ENCODE measurements around the gene MAP3K9. TPM values are rescaled to one million over a fixed set of nuclear protein-coding genes. Genes with fewer than 3 reads are reported as not detected.

Gene MAP3K9
- total and polyA plus RNA-seq, 2 donors (not counting 3 experiments of a cell fraction or from before 2014, with no cell fraction given): 0.06 to 0.11 TPM

DNA sequence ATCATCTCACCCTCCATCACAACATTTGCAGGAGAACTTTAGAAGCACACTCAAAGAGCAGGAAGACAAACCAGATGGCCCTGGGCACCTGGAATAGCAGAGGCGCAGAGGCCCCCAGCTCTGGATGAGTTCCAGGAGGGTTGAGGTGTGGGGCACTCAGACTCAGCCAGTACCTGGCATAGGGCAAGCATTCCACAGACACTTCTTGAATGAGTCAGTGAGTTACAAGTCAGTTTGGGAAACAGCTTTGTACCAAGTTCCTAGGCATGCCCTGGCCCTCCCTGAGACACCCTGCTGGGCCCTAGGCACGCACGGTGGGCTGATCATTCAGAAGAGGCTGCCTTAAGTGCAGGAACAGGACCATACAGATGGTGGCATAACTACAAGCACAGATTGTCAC is 54.3 kb downstream of the MAP3K9 start:
- Histone ChIP-seq H3K4me2 (ENCODE audit: insufficient read depth, low read length) (no peak overlapping the region), H2AFZ (ENCODE audit: low read depth, low read length) (no peak overlapping the region), H3K27ac (ENCODE audit: insufficient read depth, low read depth, low read length) (no peak overlapping the region), H3K9ac (replicated peaks; ENCODE audit: extremely low read depth, insufficient read depth, low read length) (no peak overlapping the region), H3K36me3 (ENCODE audit: control insufficient read depth in 2 of 2, extremely low read depth in 1 of 2, insufficient read depth in 2 of 2, low read length in 2 of 2) (no peaks in the 10 kb centered on the region), H3K4me1 (ENCODE audit: control insufficient read depth, extremely low read depth, insufficient read depth, low read length) (no peaks in the 10 kb centered on the region), H3K4me3 (replicated peaks in 1 of 3; ENCODE audit: insufficient read depth in 1 of 3, low read depth in 1 of 3, low read length in 3 of 3) (no peak overlapping the region), H3K79me2 (ENCODE audit: control insufficient read depth, insufficient read depth, low read length) (no peaks in the 10 kb centered on the region), H3K27me3 (ENCODE audit: control insufficient read depth in 2 of 2, insufficient read depth in 2 of 2, low read length in 2 of 2) (no peaks in the 10 kb centered on the region), H4K20me1 (replicated peaks; ENCODE audit: control insufficient read depth, extremely low read depth, insufficient read depth, low read length) (no peaks in the 10 kb centered on the region), H3K9me3 (replicated peaks; ENCODE audit: control insufficient read depth, insufficient read depth, low read length) (no peaks in the 10 kb centered on the region), H3K9me1 (replicated peaks; ENCODE audit: control insufficient read depth, extremely low read depth, insufficient read depth, low read length) (no peaks in the 10 kb centered on the region)
- POLR2A ChIA-PET: no interaction called here
- CTCF ChIA-PET: interaction anchor here (1.3 kb wide), 1 partner anchor 9 kb away, joined by 3 read pairs; no protein-coding TSS in a partner anchor
- DNase-seq (ENCODE audit: low read depth, low spot score) (no peak), FAIRE-seq (no peak)
- no TSS peak for BruUV-seq (replicated peaks)
- dilution Hi-C loops (cut with MboI; ENCODE audit: extremely low pct_ligation_motif_present, low sequenced_read_pairs) (no loop called here), intact Hi-C loops (cut with micrococcal nuclease) (no loop called here)
- TF ChIP-seq JUN (IDR thresholded peaks at IDR 0.05; ENCODE audit: borderline replicate concordance, insufficient read depth, insufficient read length, low read depth): no peak
- TF ChIP-seq, protein P1, sequence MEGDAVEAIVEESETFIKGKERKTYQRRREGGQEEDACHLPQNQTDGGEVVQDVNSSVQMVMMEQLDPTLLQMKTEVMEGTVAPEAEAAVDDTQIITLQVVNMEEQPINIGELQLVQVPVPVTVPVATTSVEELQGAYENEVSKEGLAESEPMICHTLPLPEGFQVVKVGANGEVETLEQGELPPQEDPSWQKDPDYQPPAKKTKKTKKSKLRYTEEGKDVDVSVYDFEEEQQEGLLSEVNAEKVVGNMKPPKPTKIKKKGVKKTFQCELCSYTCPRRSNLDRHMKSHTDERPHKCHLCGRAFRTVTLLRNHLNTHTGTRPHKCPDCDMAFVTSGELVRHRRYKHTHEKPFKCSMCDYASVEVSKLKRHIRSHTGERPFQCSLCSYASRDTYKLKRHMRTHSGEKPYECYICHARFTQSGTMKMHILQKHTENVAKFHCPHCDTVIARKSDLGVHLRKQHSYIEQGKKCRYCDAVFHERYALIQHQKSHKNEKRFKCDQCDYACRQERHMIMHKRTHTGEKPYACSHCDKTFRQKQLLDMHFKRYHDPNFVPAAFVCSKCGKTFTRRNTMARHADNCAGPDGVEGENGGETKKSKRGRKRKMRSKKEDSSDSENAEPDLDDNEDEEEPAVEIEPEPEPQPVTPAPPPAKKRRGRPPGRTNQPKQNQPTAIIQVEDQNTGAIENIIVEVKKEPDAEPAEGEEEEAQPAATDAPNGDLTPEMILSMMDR (IDR thresholded peaks at IDR 0.05; ENCODE audit: extremely low read depth in 1 of 2, insufficient read depth in 1 of 2, low read depth in 1 of 2, low read length in 2 of 2): no peak
- no peak for TF ChIP-seq MAX (IDR thresholded peaks at IDR 0.05; ENCODE audit: insufficient read depth, insufficient read length)
- no peak for TF ChIP-seq MYC (IDR thresholded peaks at IDR 0.05; ENCODE audit: low read depth, low read length)

- intact Hi-C loops (cut with micrococcal nuclease): no loop called here
- no peak overlapping the region for H2AFZ ChIP-seq (ENCODE audit: low read depth, low read length)
- H3K36me3 ChIP-seq (ENCODE audit: control insufficient read depth in 2 of 2, extremely low read depth in 1 of 2, insufficient read depth in 2 of 2, low read length in 2 of 2): no peaks in the 10 kb centered on the region
- dilution Hi-C loops (cut with MboI; ENCODE audit: extremely low pct_ligation_motif_present, low sequenced_read_pairs): no loop called here
- ChIA-PET CTCF (no interaction called here), POLR2A (no interaction called here)
- BruUV-seq (replicated peaks): no TSS peak
- H3K9ac ChIP-seq (replicated peaks; ENCODE audit: extremely low read depth, insufficient read depth, low read length): no peak overlapping the region
- H3K4me2 ChIP-seq (ENCODE audit: insufficient read depth, low read length): no peak overlapping the region
- no peaks in the 10 kb centered on the region for H3K4me1 ChIP-seq (ENCODE audit: control insufficient read depth, extremely low read depth, insufficient read depth, low read length)
- H3K4me3 ChIP-seq (replicated peaks in 1 of 3; ENCODE audit: insufficient read depth in 1 of 3, low read depth in 1 of 3, low read length in 3 of 3): no peak overlapping the region
- H3K9me1 ChIP-seq (replicated peaks; ENCODE audit: control insufficient read depth, extremely low read depth, insufficient read depth, low read length): no peaks in the 10 kb centered on the region
- no peaks in the 10 kb centered on the region for H3K27me3 ChIP-seq (ENCODE audit: control insufficient read depth in 2 of 2, insufficient read depth in 2 of 2, low read length in 2 of 2)
- no peaks in the 10 kb centered on the region for H3K9me3 ChIP-seq (replicated peaks; ENCODE audit: control insufficient read depth, insufficient read depth, low read length)
- TF ChIP-seq GATA2 (IDR thresholded peaks at IDR 0.05; ENCODE audit: insufficient read depth, insufficient read length, low read depth, low read length) (no peak), MYC (IDR thresholded peaks at IDR 0.05; ENCODE audit: low read depth, low read length) (no peak), MAX (IDR thresholded peaks at IDR 0.05; ENCODE audit: insufficient read depth, insufficient read length) (no peak), POLR2A (IDR thresholded peaks at IDR 0.05; ENCODE audit: low read depth, low read length) (no peak), EZH2 (IDR thresholded peaks at IDR 0.05; ENCODE audit: borderline replicate concordance, low read depth, low read length, severe bottlenecking) (no peak), FOS (IDR thresholded peaks at IDR 0.05; ENCODE audit: borderline replicate concordance, insufficient read depth, low read length) (no peak), POLR2AphosphoS5 (IDR thresholded peaks at IDR 0.05; ENCODE audit: insufficient read depth, low read depth, low read length) (no peak), JUN (IDR thresholded peaks at IDR 0.05; ENCODE audit: borderline replicate concordance, insufficient read depth, insufficient read length, low read depth) (no peak)
- TF ChIP-seq, protein P1 (IDR thresholded peaks at IDR 0.05; ENCODE audit: extremely low read depth in 1 of 2, insufficient read depth in 1 of 2, low read depth in 1 of 2, low read length in 2 of 2): no peak
- no peak overlapping the region for H3K27ac ChIP-seq (ENCODE audit: insufficient read depth, low read depth, low read length)
- H3K79me2 ChIP-seq (ENCODE audit: control insufficient read depth, insufficient read depth, low read length): no peaks in the 10 kb centered on the region
- FAIRE-seq: no peak
- no peak for DNase-seq (ENCODE audit: low read depth, low spot score)
- H4K20me1 ChIP-seq (replicated peaks; ENCODE audit: control insufficient read depth, extremely low read depth, insufficient read depth, low read length): no peaks in the 10 kb centered on the region
These were observed 55.8 kb downstream of the MAP3K9 start for GRCh38 chr14:70753518-70753953.
